ENCODE results near the gene ANKS1A.
A peak's percentile ranks its signal among the peaks of the same experiment; 100 is the strongest.

Gene ANKS1A

DNA sequence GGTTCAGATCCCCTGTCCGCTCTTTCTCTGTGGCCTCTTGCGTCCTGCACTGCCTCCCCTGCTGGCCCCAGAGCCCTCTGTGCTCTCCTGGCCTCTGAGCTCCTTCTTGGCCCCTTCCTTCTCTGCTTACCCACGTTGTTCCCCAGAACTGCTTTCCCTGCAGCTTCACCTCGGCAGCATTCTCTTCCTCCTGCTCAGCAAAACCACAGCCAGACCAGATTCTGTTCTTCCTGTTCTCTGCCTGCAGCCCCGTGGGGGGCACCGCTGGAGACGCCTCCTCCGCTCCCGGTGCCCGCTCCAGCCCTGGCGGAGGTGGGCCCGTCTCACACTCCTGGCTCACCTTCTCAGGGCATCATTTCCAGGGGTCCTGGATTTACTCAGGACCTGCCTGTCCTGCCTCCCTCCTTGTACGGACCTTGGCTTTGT, 192.4 kb downstream of the ANKS1A start:
- TF ChIP-seq, protein P1, sequence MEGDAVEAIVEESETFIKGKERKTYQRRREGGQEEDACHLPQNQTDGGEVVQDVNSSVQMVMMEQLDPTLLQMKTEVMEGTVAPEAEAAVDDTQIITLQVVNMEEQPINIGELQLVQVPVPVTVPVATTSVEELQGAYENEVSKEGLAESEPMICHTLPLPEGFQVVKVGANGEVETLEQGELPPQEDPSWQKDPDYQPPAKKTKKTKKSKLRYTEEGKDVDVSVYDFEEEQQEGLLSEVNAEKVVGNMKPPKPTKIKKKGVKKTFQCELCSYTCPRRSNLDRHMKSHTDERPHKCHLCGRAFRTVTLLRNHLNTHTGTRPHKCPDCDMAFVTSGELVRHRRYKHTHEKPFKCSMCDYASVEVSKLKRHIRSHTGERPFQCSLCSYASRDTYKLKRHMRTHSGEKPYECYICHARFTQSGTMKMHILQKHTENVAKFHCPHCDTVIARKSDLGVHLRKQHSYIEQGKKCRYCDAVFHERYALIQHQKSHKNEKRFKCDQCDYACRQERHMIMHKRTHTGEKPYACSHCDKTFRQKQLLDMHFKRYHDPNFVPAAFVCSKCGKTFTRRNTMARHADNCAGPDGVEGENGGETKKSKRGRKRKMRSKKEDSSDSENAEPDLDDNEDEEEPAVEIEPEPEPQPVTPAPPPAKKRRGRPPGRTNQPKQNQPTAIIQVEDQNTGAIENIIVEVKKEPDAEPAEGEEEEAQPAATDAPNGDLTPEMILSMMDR (IDR thresholded peaks at IDR 0.05; ENCODE audit: low read depth, low read length, missing control alignments), result no peak
- in situ Hi-C loops (cut with HindIII; ENCODE audit: low sequenced_read_pairs), result no loop called here
- H3K4me3 ChIP-seq (ENCODE audit: low read depth, low read length), result no peak overlapping the region
- DNase-seq (ENCODE audit: low read depth), result peak; percentile 38

DNA sequence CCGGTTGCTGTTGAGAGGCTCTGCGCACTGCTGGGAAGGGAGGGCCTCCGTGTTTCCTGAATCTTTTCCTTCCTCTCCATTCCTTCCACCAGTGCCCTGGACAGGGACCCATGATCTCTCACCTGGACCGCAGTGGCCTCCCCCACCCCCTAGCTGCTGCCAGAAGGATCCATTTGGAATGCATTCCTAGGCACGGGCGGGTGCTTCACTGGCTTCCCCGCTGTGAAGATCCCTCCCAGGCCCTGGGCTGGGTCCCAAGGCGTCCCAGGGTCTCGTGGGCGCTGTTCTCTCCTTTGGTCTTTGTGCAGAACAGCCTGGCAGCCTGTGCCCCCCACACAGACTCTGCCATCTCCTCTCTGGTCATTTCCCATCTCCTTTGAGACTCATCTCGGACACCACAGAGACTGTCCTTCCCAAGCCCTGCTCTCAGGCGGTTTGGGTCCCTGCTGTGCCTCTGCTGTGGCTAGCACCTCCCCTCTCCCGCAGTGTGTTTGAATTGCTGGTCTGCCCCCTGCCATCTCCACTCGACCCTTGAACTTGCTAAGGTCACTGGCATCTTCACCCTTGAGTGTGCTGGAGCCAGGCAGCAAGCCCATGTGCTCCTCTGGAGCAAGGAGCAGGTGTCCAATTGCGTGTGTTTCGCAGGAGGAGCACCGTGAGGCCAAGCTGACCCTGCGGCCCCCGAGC, 193.1 kb downstream of the ANKS1A start:
- DNase-seq (ENCODE audit: low read depth), result no peak
- no peak overlapping the region for H3K4me3 ChIP-seq (ENCODE audit: low read depth, low read length)
- in situ Hi-C loops (cut with HindIII; ENCODE audit: low sequenced_read_pairs), result no loop called here
- TF ChIP-seq, protein P1 (IDR thresholded peaks at IDR 0.05; ENCODE audit: low read depth, low read length, missing control alignments), result no peak

GRCh38 chr6:35082733-35083403, 193.8 kb downstream of the ANKS1A start:
- DNase-seq (ENCODE audit: low read depth), result peak; percentile 18
- in situ Hi-C loops (cut with HindIII; ENCODE audit: low sequenced_read_pairs), result no loop called here
- TF ChIP-seq, protein P1 (IDR thresholded peaks at IDR 0.05; ENCODE audit: low read depth, low read length, missing control alignments), result no peak
- H3K4me3 ChIP-seq (ENCODE audit: low read depth, low read length), result no peak overlapping the region

GRCh38 chr6:35083507-35083906, 194.5 kb downstream of the ANKS1A start:
- in situ Hi-C loops (cut with HindIII; ENCODE audit: low sequenced_read_pairs), result no loop called here
- H3K4me3 ChIP-seq (ENCODE audit: low read depth, low read length), result no peak overlapping the region
- no peak for DNase-seq (ENCODE audit: low read depth)
- TF ChIP-seq, protein P1 (IDR thresholded peaks at IDR 0.05; ENCODE audit: low read depth, low read length, missing control alignments), result no peak

DNA sequence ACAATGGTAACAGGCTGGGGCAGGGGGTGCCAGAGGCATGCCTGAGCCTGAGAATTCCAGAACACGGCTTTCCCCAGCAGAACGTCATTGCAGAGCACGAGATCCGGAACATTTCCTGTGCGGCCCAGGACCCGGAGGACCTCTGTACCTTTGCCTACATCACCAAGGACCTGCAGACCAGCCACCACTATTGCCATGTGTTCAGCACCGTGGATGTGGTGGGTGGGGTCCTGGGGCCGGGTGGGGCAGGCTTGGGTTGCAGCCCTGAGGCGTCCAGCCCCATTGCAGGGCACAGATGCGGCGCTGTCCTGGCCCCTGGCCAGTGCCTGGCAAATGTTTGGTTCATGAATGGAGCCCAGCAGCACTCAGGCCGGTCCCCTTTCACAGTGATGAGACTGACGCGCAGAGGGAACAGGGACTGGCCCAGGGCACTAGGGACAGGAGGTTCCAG, 195.0 kb downstream of the ANKS1A start:
- no peak overlapping the region for H3K4me3 ChIP-seq (ENCODE audit: low read depth, low read length)
- in situ Hi-C loops (cut with HindIII; ENCODE audit: low sequenced_read_pairs), result no loop called here
- no peak for DNase-seq (ENCODE audit: low read depth)
- TF ChIP-seq, protein P1 (IDR thresholded peaks at IDR 0.05; ENCODE audit: low read depth, low read length, missing control alignments), result no peak

DNA sequence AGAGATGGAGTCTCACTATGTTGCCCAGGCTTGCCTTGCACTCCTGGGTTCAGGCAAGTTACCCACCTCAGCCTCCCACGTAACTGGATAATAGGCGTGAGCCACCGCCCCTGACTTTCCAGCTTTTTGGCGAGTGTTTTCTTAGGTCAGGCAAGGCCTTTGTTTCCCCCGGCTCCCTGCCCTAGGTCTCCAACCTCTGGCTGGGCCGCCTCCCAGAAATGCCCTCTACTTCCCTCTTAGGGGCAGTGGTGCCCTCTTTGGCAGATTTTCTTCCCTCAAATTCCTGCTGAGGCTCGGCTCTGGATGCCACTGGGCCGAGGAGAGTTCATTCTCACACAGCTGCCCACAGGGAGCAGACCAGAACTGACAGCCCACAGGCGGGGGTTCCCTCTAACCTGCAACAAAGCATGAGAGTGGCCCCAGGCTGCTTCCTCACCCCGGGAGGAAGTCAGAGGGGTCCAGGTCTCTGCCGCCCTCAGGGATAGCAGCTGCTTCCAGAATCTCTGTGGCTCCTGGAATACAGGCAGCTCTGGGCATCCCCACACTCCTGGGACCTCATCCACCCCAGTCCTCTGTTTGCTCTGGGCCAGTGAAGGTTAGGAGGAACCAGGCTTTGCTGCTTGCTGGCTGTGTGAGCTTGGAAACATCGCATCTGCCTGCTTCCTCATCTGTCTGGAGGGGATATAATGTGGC, 195.6 kb downstream of the ANKS1A start:
- DNase-seq (ENCODE audit: low read depth), result no peak
- H3K4me3 ChIP-seq (ENCODE audit: low read depth, low read length), result no peak overlapping the region
- in situ Hi-C loops (cut with HindIII; ENCODE audit: low sequenced_read_pairs), result no loop called here
- TF ChIP-seq, protein P1 (IDR thresholded peaks at IDR 0.05; ENCODE audit: low read depth, low read length, missing control alignments), result no peak

Data from astrocyte of the cerebellum (primary cell).